ENCODE results near the gene CCDC24. TPM values are rescaled to one million over a fixed set of nuclear protein-coding genes. Genes with fewer than 3 reads are reported as not detected.

CCDC24 gene
- total and polyA plus RNA-seq, 5 donors = 1.2 to 2.8 (median 2.3) TPM

DNA sequence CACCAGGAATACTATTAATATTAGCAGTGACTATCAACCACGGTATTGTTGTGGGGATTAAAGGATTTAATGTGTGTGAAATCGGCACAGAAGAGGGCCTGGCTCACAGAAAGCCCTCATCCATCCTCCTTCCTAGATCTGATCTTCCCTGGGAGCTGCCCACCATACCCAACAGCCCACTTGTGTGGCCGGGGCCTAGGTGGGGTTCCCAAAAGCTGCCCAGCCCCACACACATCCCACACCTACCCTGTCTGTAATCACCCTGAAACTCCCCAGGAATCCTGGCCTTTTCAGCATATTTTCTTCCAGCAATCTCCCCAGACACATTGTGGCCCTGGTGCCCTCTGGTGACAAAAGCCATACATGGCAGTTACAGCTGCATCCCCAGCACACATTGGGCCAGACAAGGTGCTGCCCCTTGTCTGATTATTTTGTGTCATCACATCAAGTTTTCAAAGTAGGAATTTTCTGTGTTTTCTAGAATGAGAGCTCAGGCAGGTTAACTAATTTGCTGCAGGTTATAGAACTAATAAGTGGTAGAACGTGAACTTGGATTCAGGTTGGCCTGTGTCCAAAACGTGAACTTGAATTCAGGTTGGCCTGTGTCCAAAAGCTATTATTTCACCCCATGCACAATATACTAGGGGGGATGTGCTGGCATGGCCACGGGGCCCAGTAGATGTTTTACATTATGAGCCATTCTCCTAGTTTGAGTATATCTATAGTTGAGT is 45.2 kb downstream of the CCDC24 start:
- no peaks in the 10 kb centered on the region for H3K27me3 ChIP-seq (ENCODE audit: control insufficient read depth, insufficient read depth)
- H3K27ac ChIP-seq (ENCODE audit: low read length) = no peak overlapping the region
- peak; percentile 67 to 80 (median 76) for DNase-seq
- H3K4me1 ChIP-seq (ENCODE audit: control insufficient read depth, insufficient read depth, low read length) = peaks cover 9% of the 10 kb centered on the region
- WGBS = 15% methylated on average over 6 of the region's 6 CpGs
- no peaks in the 10 kb centered on the region for H3K9me3 ChIP-seq (ENCODE audit: control insufficient read depth, low read length)
- ATAC-seq = peak; percentile 58 to 72
- no peak overlapping the region for H3K4me3 ChIP-seq (ENCODE audit: low read length)
- intact Hi-C loops (cut with DNase I) = loop anchor here in 3 of 4 donors (5.0 to 10.0 kb wide), 3 partner anchors 34 to 272 kb away; no protein-coding TSS in a partner anchor

DNA sequence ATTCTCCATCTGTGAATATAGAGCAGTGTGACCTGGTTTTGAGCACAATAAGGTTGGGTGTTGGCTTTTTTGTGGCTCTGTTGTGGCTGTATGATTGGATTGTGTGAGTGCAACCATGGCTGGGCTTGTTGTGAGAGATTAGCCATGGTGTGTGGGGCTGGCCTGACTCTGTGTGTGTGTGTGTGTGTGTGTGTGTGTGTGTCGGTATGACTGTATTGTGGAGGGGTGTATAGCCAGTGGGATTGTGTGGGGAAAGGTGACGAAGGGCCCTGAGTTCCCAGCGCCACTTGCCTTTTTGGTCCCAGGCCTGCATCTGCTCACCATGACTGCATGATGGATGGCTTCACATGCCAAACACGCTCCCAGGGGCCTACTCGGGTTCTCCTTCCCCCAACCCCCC is 45.8 kb downstream of the CCDC24 start:
- Histone ChIP-seq H3K4me3 (ENCODE audit: low read length) (no peak overlapping the region), H3K4me1 (ENCODE audit: control insufficient read depth, insufficient read depth, low read length) (peaks cover 9% of the 10 kb centered on the region), H3K9me3 (ENCODE audit: control insufficient read depth, low read length) (no peaks in the 10 kb centered on the region), H3K27me3 (ENCODE audit: control insufficient read depth, insufficient read depth) (no peaks in the 10 kb centered on the region), H3K27ac (ENCODE audit: low read length) (no peak overlapping the region)
- ATAC-seq (no peak), DNase-seq (no peak)
- 59% methylated on average over 5 of the region's 5 CpGs for WGBS
- intact Hi-C loops (cut with DNase I) = loop anchor here in 3 of 4 donors (5.0 to 10.0 kb wide), 3 partner anchors 35 to 272 kb away; no protein-coding TSS in a partner anchor

DNA sequence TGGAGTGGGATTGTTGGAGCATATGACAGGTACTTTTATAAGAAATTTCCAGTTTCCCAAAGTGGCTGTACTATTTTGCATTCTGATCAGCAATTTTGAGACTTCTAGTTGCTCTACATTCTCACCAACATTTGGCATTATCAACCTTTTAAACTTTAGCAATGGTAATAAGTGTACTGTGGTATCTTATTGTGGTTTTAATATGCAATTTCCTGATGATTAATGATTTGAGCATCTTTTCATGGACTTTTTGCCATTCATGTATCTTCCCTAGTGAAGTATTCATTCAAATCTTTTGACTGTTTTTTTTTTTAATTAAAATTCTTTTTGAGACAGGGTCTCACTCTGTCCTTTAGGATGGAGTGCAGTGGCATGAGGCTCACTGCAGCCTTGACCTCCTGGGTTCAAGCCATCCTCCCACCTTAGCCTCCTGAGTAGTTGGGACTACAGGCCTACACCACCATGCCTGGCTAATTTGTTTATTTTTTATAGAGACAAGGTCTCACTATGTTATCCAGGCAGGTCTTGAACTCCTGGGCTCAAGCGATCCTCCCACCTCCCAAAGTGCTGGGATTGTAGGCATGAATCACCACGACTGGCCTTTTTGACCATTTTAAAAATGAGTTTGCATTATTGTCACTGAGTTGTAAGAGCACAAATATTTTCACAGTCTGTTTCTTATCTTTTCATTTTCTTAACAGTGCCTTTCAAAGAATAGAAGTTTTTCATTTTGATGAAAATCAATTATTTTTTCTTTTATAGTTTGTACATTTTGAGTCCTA is 47.7 kb downstream of the CCDC24 start:
- DNase-seq (no peak), ATAC-seq (no peak)
- 85% methylated on average over 2 of the region's 2 CpGs for WGBS
- H3K9me3 ChIP-seq (ENCODE audit: control insufficient read depth, low read length) = no peaks in the 10 kb centered on the region
- no peak overlapping the region for H3K4me3 ChIP-seq (ENCODE audit: low read length)
- H3K4me1 ChIP-seq (ENCODE audit: control insufficient read depth, insufficient read depth, low read length) = peaks cover 9% of the 10 kb centered on the region
- H3K27ac ChIP-seq (ENCODE audit: low read length) = no peak overlapping the region
- intact Hi-C loops (cut with DNase I) = loop anchor here in 3 of 4 donors (5.0 to 10.0 kb wide), 3 partner anchors 37 to 274 kb away; no protein-coding TSS in a partner anchor
- no peaks in the 10 kb centered on the region for H3K27me3 ChIP-seq (ENCODE audit: control insufficient read depth, insufficient read depth)

DNA sequence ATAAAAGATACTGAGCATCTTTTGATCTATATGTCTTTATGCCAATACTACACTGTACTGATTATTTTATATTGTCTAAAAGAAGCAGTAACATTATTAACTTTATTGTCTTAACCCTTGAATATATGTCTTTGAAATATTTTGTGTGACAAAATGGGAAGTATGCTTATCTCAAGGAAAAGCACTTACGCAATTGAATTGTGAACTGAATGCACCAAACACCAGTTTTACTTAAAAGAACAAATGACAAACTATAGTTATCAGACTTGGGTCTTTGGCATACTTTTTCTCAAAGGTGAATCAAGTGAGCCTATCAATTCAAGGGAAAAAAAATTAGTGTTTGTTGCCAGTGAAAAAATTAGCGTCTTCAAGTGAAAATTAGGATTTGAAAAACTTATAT is 49.0 kb downstream of the CCDC24 start:
- Histone ChIP-seq H3K9me3 (ENCODE audit: control insufficient read depth, low read length) (no peaks in the 10 kb centered on the region), H3K27ac (ENCODE audit: low read length) (no peak overlapping the region), H3K4me1 (ENCODE audit: control insufficient read depth, insufficient read depth, low read length) (peaks cover 5% of the 10 kb centered on the region), H3K27me3 (ENCODE audit: control insufficient read depth, insufficient read depth) (no peaks in the 10 kb centered on the region), H3K4me3 (ENCODE audit: low read length) (no peak overlapping the region)
- intact Hi-C loops (cut with DNase I) = loop anchor here in 1 of 4 donors (5.0 kb wide), 1 partner anchor 513 kb away; no protein-coding TSS in a partner anchor
- no peak for DNase-seq
- no peak for ATAC-seq
- 79% methylated on average over 2 of the region's 2 CpGs for WGBS

DNA sequence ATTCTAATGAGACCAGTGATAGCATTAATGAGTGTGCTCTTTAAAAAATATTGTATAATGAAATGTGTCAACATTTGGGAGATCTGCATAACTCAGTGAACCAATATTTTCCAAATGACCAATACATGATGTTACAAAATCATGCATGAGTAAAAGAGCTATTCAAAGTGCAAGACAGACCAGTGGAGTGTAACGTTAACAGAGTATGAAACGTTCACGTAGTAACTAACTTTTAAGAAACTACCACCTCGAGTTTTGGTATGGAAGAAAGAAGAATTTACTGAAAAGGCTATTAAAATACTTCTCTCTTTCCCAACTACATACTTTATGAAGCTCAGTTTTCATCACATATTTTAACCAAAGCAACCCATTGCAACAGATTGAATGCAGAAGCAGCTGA is 49.4 kb downstream of the CCDC24 start:
- Histone ChIP-seq H3K9me3 (ENCODE audit: control insufficient read depth, low read length) (no peaks in the 10 kb centered on the region), H3K4me1 (ENCODE audit: control insufficient read depth, insufficient read depth, low read length) (peaks cover 5% of the 10 kb centered on the region), H3K27me3 (ENCODE audit: control insufficient read depth, insufficient read depth) (no peaks in the 10 kb centered on the region), H3K4me3 (ENCODE audit: low read length) (no peak overlapping the region), H3K27ac (ENCODE audit: low read length) (no peak overlapping the region)
- 75% methylated on average over 4 of the region's 4 CpGs for WGBS
- intact Hi-C loops (cut with DNase I) = loop anchor here in 1 of 4 donors (5.0 kb wide), 1 partner anchor 514 kb away; no protein-coding TSS in a partner anchor
- ATAC-seq = no peak
- DNase-seq = no peak

DNA sequence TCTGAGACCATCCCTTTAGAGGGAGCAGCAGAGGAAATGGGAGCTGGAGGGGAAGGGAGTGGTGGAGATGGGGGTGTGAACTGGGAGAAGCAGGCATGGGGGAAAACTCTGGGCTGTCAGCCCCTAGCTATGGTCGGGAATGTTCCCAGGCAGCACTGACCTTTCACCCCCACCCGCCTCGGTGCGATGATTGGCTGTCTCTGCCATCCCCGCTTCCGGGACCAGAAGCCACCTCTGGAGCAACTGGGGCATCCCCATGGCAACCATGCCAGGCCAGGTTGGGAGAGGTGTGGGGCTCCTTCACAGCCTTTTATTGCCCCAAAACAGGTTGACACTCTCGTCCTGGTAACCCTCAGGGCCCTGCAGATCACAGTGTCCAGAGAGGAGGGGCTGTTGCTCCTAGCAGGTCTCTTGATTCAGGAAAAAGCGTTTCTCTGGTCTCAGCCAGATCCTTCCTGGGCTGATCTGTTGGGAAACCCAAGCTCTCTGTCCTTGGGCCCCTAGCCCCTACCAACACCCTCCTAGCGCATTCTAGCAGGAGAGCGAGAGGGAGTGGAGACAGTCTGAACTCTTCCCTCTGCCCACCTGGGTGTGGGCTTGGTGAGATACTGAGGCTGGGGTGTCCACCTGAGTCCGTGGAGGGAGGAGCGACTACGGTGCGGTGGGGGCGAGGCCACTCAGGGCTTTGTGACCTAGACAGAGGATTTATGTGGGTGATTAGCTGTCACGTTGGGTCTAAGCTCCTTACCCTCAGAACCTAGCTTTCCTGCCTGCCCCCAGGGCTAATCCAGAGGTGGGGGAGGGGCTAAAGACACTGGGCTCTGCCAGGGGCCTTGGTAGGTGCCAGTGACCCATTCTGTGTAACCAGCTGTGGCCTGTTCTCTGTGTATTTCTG is 52.0 kb downstream of the CCDC24 start:
- Histone ChIP-seq H3K4me1 (ENCODE audit: control insufficient read depth, insufficient read depth, low read length) (no peaks in the 10 kb centered on the region), H3K4me3 (ENCODE audit: low read length) (no peak overlapping the region), H3K27ac (ENCODE audit: low read length) (no peak overlapping the region), H3K27me3 (ENCODE audit: control insufficient read depth, insufficient read depth) (no peaks in the 10 kb centered on the region), H3K9me3 (ENCODE audit: control insufficient read depth, low read length) (no peaks in the 10 kb centered on the region)
- ATAC-seq = no peak
- intact Hi-C loops (cut with DNase I) = loop anchor here in 1 of 4 donors (5.0 kb wide), 1 partner anchor 516 kb away; no protein-coding TSS in a partner anchor
- no peak for DNase-seq
- 67% methylated on average over 16 of the region's 16 CpGs for WGBS

DNA sequence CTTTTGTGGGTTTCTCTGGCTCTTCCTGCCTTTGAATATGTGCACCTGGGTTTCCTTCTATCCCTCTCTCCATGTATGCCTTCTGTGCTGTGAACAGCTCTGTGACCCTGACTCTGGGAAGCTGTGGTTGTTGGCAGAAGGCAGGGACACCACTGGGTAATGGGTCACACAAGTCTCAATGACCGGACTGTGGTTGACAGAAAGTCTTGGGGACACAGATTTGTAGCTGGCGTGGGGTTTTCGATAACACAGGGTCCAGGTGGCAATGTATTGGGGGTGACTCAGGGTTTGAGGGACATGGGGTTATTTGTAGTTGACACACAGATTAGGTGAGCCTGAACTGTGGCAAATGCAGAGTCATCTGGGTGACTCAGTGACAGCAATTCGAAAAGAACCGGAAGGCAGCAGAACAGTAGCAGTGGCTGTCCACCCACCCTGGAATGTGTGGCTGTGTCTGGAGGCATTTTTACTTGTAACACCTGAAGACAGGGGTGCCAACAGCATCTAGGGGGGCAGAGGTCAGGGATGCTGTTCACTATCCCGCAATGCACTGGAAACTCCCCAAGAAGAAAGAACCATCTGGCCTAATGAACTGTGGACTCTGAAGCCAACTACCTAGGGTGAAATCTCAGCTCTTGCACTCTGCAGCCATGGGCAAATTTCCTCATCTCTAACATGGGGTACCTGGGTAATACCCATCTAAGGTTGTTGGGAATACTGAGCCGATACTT is 52.8 kb downstream of the CCDC24 start:
- 91% methylated on average over 7 of the region's 7 CpGs for WGBS
- Histone ChIP-seq H3K4me1 (ENCODE audit: control insufficient read depth, insufficient read depth, low read length) (no peaks in the 10 kb centered on the region), H3K27ac (ENCODE audit: low read length) (no peak overlapping the region), H3K9me3 (ENCODE audit: control insufficient read depth, low read length) (no peaks in the 10 kb centered on the region), H3K27me3 (ENCODE audit: control insufficient read depth, insufficient read depth) (no peaks in the 10 kb centered on the region), H3K4me3 (ENCODE audit: low read length) (no peak overlapping the region)
- ATAC-seq (no peak), DNase-seq (no peak)
- intact Hi-C loops (cut with DNase I) = loop anchor here in 1 of 4 donors (5.0 kb wide), 1 partner anchor 517 kb away; no protein-coding TSS in a partner anchor

DNA sequence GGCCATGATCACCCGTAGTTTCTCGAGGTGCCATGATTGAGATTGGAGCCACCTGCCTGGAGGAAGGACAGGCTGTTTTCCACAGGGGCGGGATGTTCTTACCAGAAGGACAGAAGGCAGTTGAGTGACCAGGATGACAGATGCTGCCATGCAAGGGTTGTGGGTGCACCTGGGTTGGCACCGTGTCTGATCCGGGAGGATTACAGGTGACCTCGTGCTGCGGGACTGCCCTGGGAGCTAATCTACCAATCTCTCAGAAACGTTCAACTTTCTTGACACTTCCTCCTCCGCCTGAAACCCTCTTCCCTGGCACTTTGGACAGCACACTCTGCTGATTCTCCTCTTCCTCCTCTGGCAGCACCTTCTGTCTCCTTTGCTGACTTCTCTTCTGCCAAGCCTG is 53.7 kb downstream of the CCDC24 start:
- H3K4me3 ChIP-seq (ENCODE audit: low read length) = no peak overlapping the region
- 74% methylated on average over 9 of the region's 9 CpGs for WGBS
- H3K27me3 ChIP-seq (ENCODE audit: control insufficient read depth, insufficient read depth) = no peaks in the 10 kb centered on the region
- intact Hi-C loops (cut with DNase I) = loop anchor here in 1 of 4 donors (5.0 kb wide), 1 partner anchor 43 kb away; no protein-coding TSS in a partner anchor
- no peaks in the 10 kb centered on the region for H3K9me3 ChIP-seq (ENCODE audit: control insufficient read depth, low read length)
- H3K27ac ChIP-seq (ENCODE audit: low read length) = no peak overlapping the region
- ATAC-seq = no peak
- no peaks in the 10 kb centered on the region for H3K4me1 ChIP-seq (ENCODE audit: control insufficient read depth, insufficient read depth, low read length)
- no peak for DNase-seq

Data from right cardiac atrium (tissue), 5 donors.